ENCODE results near the gene P4HA3.
"Not testable (repeated sequence)": the region's sequence is repeated elsewhere in the genome, so short reads cannot be mapped to it uniquely, and the experiment has no call there.

Gene P4HA3

GRCh38 chr11:74341921-74342320 lies 30.5 kb upstream of the P4HA3 start:
- no peak overlapping the region for H3K4me3 ChIP-seq (ENCODE audit: control insufficient read depth, low read depth, low read length)
- no peak for DNase-seq (ENCODE audit: low read depth)
- TF ChIP-seq CTCF (IDR thresholded peaks at IDR 0.05; ENCODE audit: control insufficient read depth, insufficient read depth, low read depth, low read length, missing control alignments): no peak

GRCh38 chr11:74339619-74340018 lies 28.2 kb upstream of the P4HA3 start:
- TF ChIP-seq CTCF (IDR thresholded peaks at IDR 0.05; ENCODE audit: control insufficient read depth, insufficient read depth, low read depth, low read length, missing control alignments): no peak
- no peak overlapping the region for H3K4me3 ChIP-seq (ENCODE audit: control insufficient read depth, low read depth, low read length)
- DNase-seq (ENCODE audit: low read depth): no peak

- TF ChIP-seq CTCF (IDR thresholded peaks at IDR 0.05; ENCODE audit: control insufficient read depth, insufficient read depth, low read depth, low read length, missing control alignments): no peak
- H3K4me3 ChIP-seq (ENCODE audit: control insufficient read depth, low read depth, low read length): no peak overlapping the region
- no peak for DNase-seq (ENCODE audit: low read depth)
Measured at GRCh38 chr11:74338963-74339362, 27.5 kb upstream of the P4HA3 start.

- TF ChIP-seq CTCF (IDR thresholded peaks at IDR 0.05; ENCODE audit: control insufficient read depth, insufficient read depth, low read depth, low read length, missing control alignments): no peak
- H3K4me3 ChIP-seq (ENCODE audit: control insufficient read depth, low read depth, low read length): no peak overlapping the region
- no peak for DNase-seq (ENCODE audit: low read depth)
Measured at GRCh38 chr11:74333193-74333592, 21.8 kb upstream of the P4HA3 start.

GRCh38 chr11:74332291-74332690 lies 20.9 kb upstream of the P4HA3 start:
- no peak for DNase-seq (ENCODE audit: low read depth)
- TF ChIP-seq CTCF (IDR thresholded peaks at IDR 0.05; ENCODE audit: control insufficient read depth, insufficient read depth, low read depth, low read length, missing control alignments): no peak
- H3K4me3 ChIP-seq (ENCODE audit: control insufficient read depth, low read depth, low read length): no peak overlapping the region

- not testable (repeated sequence) for H3K4me3 ChIP-seq (ENCODE audit: control insufficient read depth, low read depth, low read length); DNase-seq (ENCODE audit: low read depth)
Measured at GRCh38 chr11:74331000-74331399, 19.6 kb upstream of the P4HA3 start.

- no peak for DNase-seq (ENCODE audit: low read depth)
- TF ChIP-seq CTCF (IDR thresholded peaks at IDR 0.05; ENCODE audit: control insufficient read depth, insufficient read depth, low read depth, low read length, missing control alignments): no peak
- H3K4me3 ChIP-seq (ENCODE audit: control insufficient read depth, low read depth, low read length): no peak overlapping the region
Measured at GRCh38 chr11:74330075-74330858, 18.8 kb upstream of the P4HA3 start.

Data from AG09309 (cell line).